CD4-positive, CD25-positive, alpha-beta regulatory T cell (primary cell): Measurements from ENCODE around the gene UMPS. TPM values are rescaled to one million over a fixed set of nuclear protein-coding genes. Genes with fewer than 3 reads are reported as not detected.

ENCODE experiments used
- ATAC-seq, 2 donors: fragments of 150-1000 bp; cut with Tn5 transposase; one replicate each; pipeline ENCODE4 v1.10.0; 2021; ENCODE audit warnings: low read depth in 2 of 2, moderate number of reproducible peaks in 2 of 2, moderate library complexity in 1 of 2
- DNase-seq, 3 donors: peaks; one replicate each; pipeline versions ENCODE4 v3.0.0 to v3.0.0-alpha.2; 2012 to 2022; ENCODE audit warnings: mixed read lengths in 1 of 3
- H3K27ac ChIP-seq: one replicate; pipeline ENCODE4 v1.7.0; 2013; ENCODE audit warnings: mild to moderate bottlenecking, low read length; ENCODE audit not compliant: insufficient read depth, poor library complexity, severe bottlenecking
- H3K27me3 ChIP-seq: one replicate; pipeline ENCODE4 v1.7.0; 2013; ENCODE audit warnings: low read length; ENCODE audit not compliant: control insufficient read depth, insufficient read depth
- H3K36me3 ChIP-seq: one replicate; pipeline ENCODE4 v1.7.0; 2013; ENCODE audit warnings: mild to moderate bottlenecking, low read length, moderate library complexity; ENCODE audit not compliant: control insufficient read depth, insufficient read depth
- H3K4me1 ChIP-seq: 2 replicates; pipeline ENCODE4 v1.7.0; 2013; ENCODE audit warnings: mild to moderate bottlenecking, low read length; ENCODE audit not compliant: insufficient read depth, control insufficient read depth, poor library complexity, severe bottlenecking
- H3K4me3 ChIP-seq: one replicate; pipeline ENCODE4 v1.7.0; 2013; ENCODE audit warnings: low read depth, mild to moderate bottlenecking, low read length, moderate library complexity
- H3K9me3 ChIP-seq, 2 experiments: 1 replicate in 1 of 2; 2 replicates in 1 of 2; pipeline ENCODE4 v1.7.0; 2013; ENCODE audit warnings: low read length in 2 of 2, mild to moderate bottlenecking in 1 of 2, moderate library complexity in 1 of 2; ENCODE audit not compliant: control insufficient read depth in 2 of 2
- H3K27ac Mint-ChIP-seq, 3 donors: one replicate each; pipeline ENCODE4 v1.8.0; 2020 to 2022; ENCODE audit warnings: mild to moderate bottlenecking in 3 of 3, mixed read lengths in 3 of 3, moderate library complexity in 2 of 3
- H3K27me3 Mint-ChIP-seq: one replicate; pipeline ENCODE4 v1.8.0; 2022; ENCODE audit warnings: mild to moderate bottlenecking, mixed read lengths
- H3K36me3 Mint-ChIP-seq: one replicate; pipeline ENCODE4 v1.8.0; 2020; ENCODE audit warnings: mixed read lengths
- H3K4me1 Mint-ChIP-seq, 4 donors: one replicate each; pipeline ENCODE4 v1.8.0; 2020 to 2022; ENCODE audit warnings: mixed read lengths in 4 of 4, mild to moderate bottlenecking in 1 of 4
- H3K4me3 Mint-ChIP-seq, 4 donors: one replicate each; pipeline ENCODE4 v1.8.0; 2020 to 2022; ENCODE audit warnings: mild to moderate bottlenecking in 4 of 4, mixed read lengths in 4 of 4, moderate library complexity in 3 of 4
- H3K9me3 Mint-ChIP-seq, 7 donors: one replicate each; pipeline ENCODE4 v1.8.0; 2020 to 2022; ENCODE audit warnings: mixed read lengths in 7 of 7, mild to moderate bottlenecking in 3 of 7, moderate library complexity in 2 of 7
- polyA plus RNA-seq, 4 donors: library from polyadenylated mRNA; unstranded; fragments of 300-500 nt; fragmentation: Illumina TruSeq; gene quantifications; one replicate each; pipeline ENCODE4 v1.2.3, GENCODE V29; 2021
- total RNA-seq: library from RNA; stranded (reverse); gene quantifications from one replicate; pipeline ENCODE4 v1.2.3, GENCODE V29; 2022

UMPS gene
- total RNA-seq (11.7 TPM), polyA plus RNA-seq (10 to 100 TPM; 19.0 to 36.1 (median 25.1) TPM)

GRCh38 chr3:124730129-124730940, at the start of gene UMPS:
TSS of gene UMPS (plus strand) at chr3:124730452. CDS start at chr3:124730472, 20 bp downstream.
- peaks cover 23 to 48% (median 33%) of the 10 kb centered on the region in 4 donors for H3K4me1 Mint-ChIP-seq
- peak; percentile 96 for ATAC-seq

GRCh38 chr3:124680521-124680920, 49.7 kb upstream of the UMPS start:
- DNase-seq = no peak
- peaks cover 27% of the 10 kb centered on the region for H3K36me3 Mint-ChIP-seq
- peaks cover 3% of the 10 kb centered on the region for H3K36me3 ChIP-seq
- H3K9me3 ChIP-seq = no peaks in the 10 kb centered on the region
- H3K4me3 ChIP-seq = no peak overlapping the region
- no peaks in the 10 kb centered on the region for H3K27me3 Mint-ChIP-seq
- H3K4me3 Mint-ChIP-seq = no peak overlapping the region
- H3K27ac Mint-ChIP-seq = no peak overlapping the region
- H3K4me1 ChIP-seq = no peaks in the 10 kb centered on the region
- H3K9me3 Mint-ChIP-seq = no peaks in the 10 kb centered on the region
- H3K4me1 Mint-ChIP-seq = peaks cover 0 to 5% (median 1%) of the 10 kb centered on the region in 4 donors
- H3K27me3 ChIP-seq = no peaks in the 10 kb centered on the region
- no peak overlapping the region for H3K27ac ChIP-seq
- ATAC-seq = no peak

More at GRCh38 chr3:124730129-124730940, at the start of gene UMPS:
- peaks cover 12% of the 10 kb centered on the region for H3K27me3 ChIP-seq
- peaks cover 32% of the 10 kb centered on the region for H3K27me3 Mint-ChIP-seq
- H3K4me1 ChIP-seq = peaks cover 27% of the 10 kb centered on the region
- DNase-seq = peak; percentile 84 to 92 (median 89)
- H3K36me3 ChIP-seq = no peaks in the 10 kb centered on the region
- peak within 1 kb of the TSS; percentile 81 for H3K27ac ChIP-seq
- peak within 1 kb of the TSS; percentile 97 to 99 (median 99) for H3K27ac Mint-ChIP-seq
- H3K4me3 Mint-ChIP-seq = peak within 1 kb of the TSS; percentile 97 to 99 (median 98)
- peaks cover 11% of the 10 kb centered on the region for H3K36me3 Mint-ChIP-seq
- peak within 1 kb of the TSS; percentile 94 for H3K4me3 ChIP-seq
- peaks cover 0 to 2% (median 0%) of the 10 kb centered on the region in 7 donors for H3K9me3 Mint-ChIP-seq
- peaks cover 0 to 1% of the 10 kb centered on the region in 2 experiments for H3K9me3 ChIP-seq

DNA sequence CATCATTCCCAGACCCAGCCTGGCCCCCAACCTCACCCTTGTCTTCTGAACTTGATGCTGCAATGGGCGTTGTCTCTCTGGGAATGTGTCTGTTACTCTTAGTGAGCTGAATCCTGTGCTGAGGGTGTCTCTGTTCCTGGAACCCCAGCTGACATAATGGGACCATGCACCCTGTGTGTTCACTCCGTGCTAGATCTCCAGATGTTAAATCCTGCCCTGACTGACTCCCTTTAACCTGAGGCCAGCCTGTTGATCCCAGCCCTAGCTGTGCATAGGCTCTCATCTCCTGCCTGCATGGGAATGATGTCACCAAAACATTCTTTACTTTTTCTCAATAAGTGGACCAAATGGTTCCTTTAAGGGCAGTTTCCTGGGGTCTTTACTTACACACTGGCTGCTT, 48.0 kb upstream of the UMPS start:
- Mint-ChIP-seq H3K36me3 (peaks cover 15% of the 10 kb centered on the region), H3K27ac (no peak overlapping the region), H3K4me1 (peaks cover 0 to 7% (median 1%) of the 10 kb centered on the region in 4 donors), H3K9me3 (no peaks in the 10 kb centered on the region), H3K4me3 (no peak overlapping the region), H3K27me3 (peaks cover 4% of the 10 kb centered on the region)
- Histone ChIP-seq H3K36me3 (peaks cover 3% of the 10 kb centered on the region), H3K27me3 (no peaks in the 10 kb centered on the region), H3K27ac (no peak overlapping the region), H3K9me3 (no peaks in the 10 kb centered on the region), H3K4me3 (no peak overlapping the region), H3K4me1 (no peaks in the 10 kb centered on the region)
- DNase-seq (no peak), ATAC-seq (no peak)

GRCh38 chr3:124684459-124684858, 45.8 kb upstream of the UMPS start:
- no peak overlapping the region for H3K4me3 ChIP-seq
- Mint-ChIP-seq H3K27ac (peak overlapping the region in 1 of 3 donors; percentile 38), H3K36me3 (no peaks in the 10 kb centered on the region), H3K4me1 (peaks cover 0 to 12% (median 6%) of the 10 kb centered on the region in 4 donors), H3K27me3 (peaks cover 11% of the 10 kb centered on the region), H3K4me3 (no peak overlapping the region), H3K9me3 (no peaks in the 10 kb centered on the region)
- H3K4me1 ChIP-seq = no peaks in the 10 kb centered on the region
- H3K27ac ChIP-seq = no peak overlapping the region
- no peaks in the 10 kb centered on the region for H3K36me3 ChIP-seq
- DNase-seq (no peak), ATAC-seq (no peak)
- H3K9me3 ChIP-seq = no peaks in the 10 kb centered on the region
- H3K27me3 ChIP-seq = no peaks in the 10 kb centered on the region

DNA sequence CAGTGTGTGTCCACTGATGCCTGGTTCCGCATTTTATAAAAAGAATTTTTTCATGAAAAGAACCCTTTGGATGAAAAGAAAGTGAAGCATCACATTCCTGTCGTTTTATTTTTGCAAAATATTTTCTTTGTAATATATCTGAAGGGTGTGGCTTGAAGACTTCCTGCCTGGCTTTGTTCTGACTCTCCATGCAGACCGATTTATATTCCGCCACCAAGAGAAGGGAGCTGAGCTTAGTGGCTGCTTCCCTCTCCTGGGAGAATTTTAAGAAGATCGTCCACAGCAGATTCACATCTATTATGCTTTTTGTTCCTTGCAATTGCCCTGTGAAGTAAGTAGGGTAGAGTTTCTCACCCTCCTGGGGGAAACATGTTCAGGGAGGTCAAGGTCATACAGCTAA, 45.2 kb upstream of the UMPS start:
- H3K27me3 ChIP-seq = no peaks in the 10 kb centered on the region
- ATAC-seq = no peak
- no peak overlapping the region for H3K27ac ChIP-seq

DNA sequence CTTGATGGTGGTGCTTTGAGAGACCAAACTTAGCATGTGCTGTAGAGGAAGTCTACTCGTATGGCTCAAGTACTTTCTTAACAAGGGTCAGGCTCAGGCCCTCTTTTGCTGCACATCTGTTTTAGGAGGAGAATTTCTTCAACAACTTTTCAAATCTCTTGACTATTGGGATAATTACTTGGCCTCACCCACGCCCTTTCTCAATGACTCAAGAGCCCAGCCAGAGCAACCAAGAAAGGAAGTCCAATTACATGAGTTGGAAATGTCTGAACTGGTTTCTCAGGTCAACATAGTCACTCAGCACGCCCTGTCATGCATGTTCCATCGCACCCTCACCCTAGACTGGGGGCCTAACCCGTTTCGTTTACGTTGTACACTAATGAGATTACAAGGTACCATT, 44.8 kb upstream of the UMPS start:
- Histone ChIP-seq H3K27ac (no peak overlapping the region), H3K36me3 (no peaks in the 10 kb centered on the region), H3K9me3 (no peaks in the 10 kb centered on the region), H3K27me3 (no peaks in the 10 kb centered on the region), H3K4me3 (no peak overlapping the region), H3K4me1 (no peaks in the 10 kb centered on the region)
- H3K36me3 Mint-ChIP-seq = no peaks in the 10 kb centered on the region
- no peak overlapping the region for H3K27ac Mint-ChIP-seq
- H3K4me1 Mint-ChIP-seq = peaks cover 0 to 12% (median 6%) of the 10 kb centered on the region in 4 donors
- H3K4me3 Mint-ChIP-seq = no peak overlapping the region
- DNase-seq = no peak
- H3K27me3 Mint-ChIP-seq = peaks cover 11% of the 10 kb centered on the region
- no peak for ATAC-seq
- no peaks in the 10 kb centered on the region for H3K9me3 Mint-ChIP-seq

More for the DNA sequence above, 45.2 kb upstream of the UMPS start:
- Histone ChIP-seq H3K9me3 (no peaks in the 10 kb centered on the region), H3K36me3 (no peaks in the 10 kb centered on the region), H3K4me1 (no peaks in the 10 kb centered on the region), H3K4me3 (no peak overlapping the region)
- H3K27ac Mint-ChIP-seq = peak overlapping the region in 2 of 3 donors; percentile 31 to 38
- H3K4me1 Mint-ChIP-seq = peaks cover 0 to 12% (median 6%) of the 10 kb centered on the region in 4 donors
- H3K27me3 Mint-ChIP-seq = peaks cover 11% of the 10 kb centered on the region
- no peaks in the 10 kb centered on the region for H3K9me3 Mint-ChIP-seq
- no peaks in the 10 kb centered on the region for H3K36me3 Mint-ChIP-seq
- no peak for DNase-seq
- H3K4me3 Mint-ChIP-seq = no peak overlapping the region

DNA sequence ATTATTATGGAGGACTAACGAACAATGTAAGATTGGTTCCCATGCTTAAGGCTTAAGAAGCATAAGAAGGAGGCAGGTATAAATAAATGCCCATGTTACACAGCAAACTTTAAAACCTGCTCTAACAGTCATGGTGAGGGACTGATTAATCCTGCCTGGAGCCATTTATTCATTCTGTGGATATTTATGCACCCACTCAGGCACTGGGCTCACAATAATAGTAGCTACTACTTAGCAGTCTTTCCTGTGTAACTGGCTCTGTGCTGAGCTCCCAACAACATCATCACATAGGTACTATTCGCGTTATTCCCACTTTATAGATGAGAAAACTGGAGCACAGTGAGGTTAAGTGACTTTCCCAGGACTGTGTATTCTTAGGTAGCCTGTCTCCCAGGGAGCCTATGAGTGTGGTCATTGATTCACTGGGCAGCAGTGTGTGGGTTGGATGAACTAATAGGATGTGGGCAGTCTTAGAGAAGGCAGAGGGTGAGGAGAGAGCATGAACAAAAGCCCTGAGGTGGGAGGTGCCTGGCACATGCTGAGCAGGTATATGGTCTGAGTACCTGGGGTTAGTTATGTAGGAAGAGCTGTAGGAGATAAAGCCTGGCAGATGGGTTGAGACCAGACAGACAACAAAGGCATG, 44.1 kb upstream of the UMPS start:
- ATAC-seq = no peak
- Histone ChIP-seq H3K27me3 (no peaks in the 10 kb centered on the region), H3K4me1 (no peaks in the 10 kb centered on the region), H3K4me3 (no peak overlapping the region), H3K36me3 (no peaks in the 10 kb centered on the region), H3K27ac (no peak overlapping the region), H3K9me3 (no peaks in the 10 kb centered on the region)
- Mint-ChIP-seq H3K9me3 (no peaks in the 10 kb centered on the region), H3K4me3 (no peak overlapping the region), H3K27ac (no peak overlapping the region), H3K4me1 (peaks cover 0 to 12% (median 6%) of the 10 kb centered on the region in 4 donors), H3K27me3 (peaks cover 11% of the 10 kb centered on the region), H3K36me3 (no peaks in the 10 kb centered on the region)
- DNase-seq = no peak
